IMR-90 (cell line): Measurements from ENCODE around the gene HNRNPC. TPM values are rescaled to one million over a fixed set of nuclear protein-coding genes. Genes with fewer than 3 reads are reported as not detected.

ENCODE experiments used
- ATAC-seq: fragments of 200-7000 bp; cut with Tn5 transposase; 2 replicates; pipeline ENCODE4 v1.9.1; 2020; ENCODE audit warnings: low read depth, mild to moderate bottlenecking, moderate library complexity
- BruUV-seq: library from RNA; stranded (reverse); fragments of 400-500 nt; replicated peaks from 2 replicates; lab custom pipeline; 2021; lab: Mats Ljungman, UMichigan
- CTCF ChIA-PET: fragments of 300-600 bp; formaldehyde crosslinking; extraction: SDS; loops from one replicate; lab custom pipeline; 2021; ENCODE audit warnings: antibody characterized with exemption; lab: Yijun Ruan, JAX
- POLR2A ChIA-PET: fragments of 300-600 bp; sonication (Branson Sonifier 250); formaldehyde crosslinking; loops from one replicate; lab custom pipeline; 2022; ENCODE audit warnings: antibody characterized with exemption; ENCODE audit not compliant: unreplicated experiment; lab: Charles Lee
- DNase-seq: peaks from one replicate; pipeline ENCODE4 v3.0.0; 2013
- H2AFZ ChIP-seq: replicated peaks from 2 replicates; pipeline ENCODE3; 2013; ENCODE audit warnings: low read length, mild to moderate bottlenecking; ENCODE audit not compliant: poor library complexity
- H2AK5ac ChIP-seq: 2 replicates; pipeline ENCODE4 v1.6.1; 2013; ENCODE audit warnings: low read depth, low read length, inconsistent platforms
- H2AK9ac ChIP-seq: replicated peaks from 2 replicates; pipeline ENCODE3; 2013; ENCODE audit warnings: mild to moderate bottlenecking, low read depth, low read length, moderate library complexity; ENCODE audit not compliant: poor library complexity
- H2BK120ac ChIP-seq: 2 replicates; pipeline ENCODE4 v1.6.1; 2013; ENCODE audit warnings: low read depth, low read length, inconsistent platforms
- H2BK15ac ChIP-seq: 3 replicates; pipeline ENCODE4 v1.6.1; 2013; ENCODE audit warnings: low read depth, low read length, inconsistent platforms
- H2BK20ac ChIP-seq: 2 replicates; pipeline ENCODE4 v1.6.1; 2013; ENCODE audit warnings: low read depth, mild to moderate bottlenecking, inconsistent platforms, low read length, moderate library complexity
- H2BK5ac ChIP-seq: 2 replicates; pipeline ENCODE4 v1.6.1; 2013; ENCODE audit warnings: mild to moderate bottlenecking, low read depth, low read length, inconsistent platforms; ENCODE audit not compliant: poor library complexity, severe bottlenecking
- H3K14ac ChIP-seq: replicated peaks from 2 replicates; pipeline ENCODE4 v1.6.1; 2013; ENCODE audit warnings: low read depth, low read length, inconsistent platforms
- H3K18ac ChIP-seq: 2 replicates; pipeline ENCODE4 v1.6.1; 2013; ENCODE audit warnings: low read depth, low read length, control low read depth
- H3K23ac ChIP-seq: 2 replicates; pipeline ENCODE4 v1.6.1; 2013; ENCODE audit warnings: low read depth, low read length, inconsistent platforms
- H3K27ac ChIP-seq: 2 replicates; pipeline ENCODE4 v1.5.1; 2013; ENCODE audit warnings: mild to moderate bottlenecking, control low read depth, low read length; ENCODE audit not compliant: insufficient read depth
- H3K27me3 ChIP-seq: 2 replicates; pipeline ENCODE4 v1.6.1; 2013; ENCODE audit warnings: low read length; ENCODE audit not compliant: control insufficient read depth, insufficient read depth
- H3K36me3 ChIP-seq: 2 replicates; pipeline ENCODE4 v1.6.1; 2013; ENCODE audit warnings: low read length, mixed read lengths; ENCODE audit not compliant: control insufficient read depth, insufficient read depth
- H3K4ac ChIP-seq: 2 replicates; pipeline ENCODE4 v1.6.1; 2013; ENCODE audit warnings: low read depth, low read length, inconsistent platforms
- H3K4me1 ChIP-seq: 2 replicates; pipeline ENCODE4 v1.6.1; 2013; ENCODE audit warnings: low read length, mixed read lengths; ENCODE audit not compliant: control insufficient read depth, insufficient read depth
- H3K4me2 ChIP-seq: 2 replicates; pipeline ENCODE4 v1.6.1; 2013; ENCODE audit warnings: low read depth, mild to moderate bottlenecking, control low read depth, low read length, moderate library complexity
- H3K4me3 ChIP-seq: 2 replicates; pipeline ENCODE4 v1.5.1; 2013; ENCODE audit warnings: low read depth, mild to moderate bottlenecking, control low read depth, low read length, moderate library complexity; ENCODE audit not compliant: insufficient read depth
- H3K56ac ChIP-seq: 2 replicates; pipeline ENCODE4 v1.6.1; 2013; ENCODE audit warnings: low read length, inconsistent platforms; ENCODE audit not compliant: insufficient read depth; ENCODE audit errors: extremely low read depth
- H3K79me1 ChIP-seq, 2 experiments: 2 replicates each; pipeline ENCODE4 v1.6.1; 2013; ENCODE audit warnings: low read length in 2 of 2, inconsistent platforms in 1 of 2, low read depth in 1 of 2
- H3K9ac ChIP-seq: 2 replicates; pipeline ENCODE4 v1.6.1; 2013; ENCODE audit warnings: low read depth, low read length, control low read depth
- H3K9me1 ChIP-seq: 2 replicates; pipeline ENCODE4 v1.6.1; 2013; ENCODE audit warnings: low read length, inconsistent platforms; ENCODE audit not compliant: insufficient read depth
- H3K9me3 ChIP-seq: 2 replicates; pipeline ENCODE4 v1.6.1; 2013; ENCODE audit warnings: low read length; ENCODE audit not compliant: control insufficient read depth, insufficient read depth
- H4K20me1 ChIP-seq: 2 replicates; pipeline ENCODE4 v1.6.1; 2013; ENCODE audit warnings: low read length, inconsistent platforms; ENCODE audit not compliant: insufficient read depth
- H4K5ac ChIP-seq: 2 replicates; pipeline ENCODE4 v1.6.1; 2013; ENCODE audit warnings: mild to moderate bottlenecking, low read depth, low read length, control low read depth
- H4K8ac ChIP-seq, 2 experiments: 2 replicates each; pipeline ENCODE4 v1.6.1; 2013; ENCODE audit warnings: low read depth in 2 of 2, low read length in 2 of 2, control low read depth in 1 of 2, inconsistent platforms in 1 of 2
- H4K91ac ChIP-seq: 2 replicates; pipeline ENCODE4 v1.6.1; 2013; ENCODE audit warnings: low read depth, low read length, inconsistent platforms; ENCODE audit not compliant: insufficient read depth
- BHLHE40 ChIP-seq: fragments of 150-350 bp; IDR thresholded peaks from 2 replicates; pipeline ENCODE4 v1.6.1; 2016; ENCODE audit warnings: mild to moderate bottlenecking, low read depth, low read length
- CEBPB ChIP-seq: IDR thresholded peaks from 2 replicates; pipeline ENCODE4 v1.6.1; 2012; ENCODE audit warnings: low read depth, low read length, improper control_type of control experiment
- ELK1 ChIP-seq: fragments of 150-350 bp; IDR thresholded peaks from 2 replicates; pipeline ENCODE4 v1.6.1; 2016; ENCODE audit warnings: low read depth, mild to moderate bottlenecking, low read length, moderate library complexity, borderline replicate concordance
- FOS ChIP-seq: fragments of 150-350 bp; IDR thresholded peaks from 2 replicates; pipeline ENCODE4 v1.6.1; 2016; ENCODE audit warnings: low read depth, low read length
- MAFK ChIP-seq: IDR thresholded peaks from 2 replicates; pipeline ENCODE4 v1.6.1; 2012; ENCODE audit warnings: low read depth, low read length, improper control_type of control experiment
- MAZ ChIP-seq: IDR thresholded peaks from 2 replicates; pipeline ENCODE4 v1.6.1; 2012; ENCODE audit warnings: low read depth, mild to moderate bottlenecking, low read length, improper control_type of control experiment, moderate library complexity, borderline replicate concordance
- MXI1 ChIP-seq: IDR thresholded peaks from 2 replicates; pipeline ENCODE4 v1.6.1; 2012; ENCODE audit warnings: low read depth, mild to moderate bottlenecking, low read length, moderate library complexity, borderline replicate concordance
- POLR2A ChIP-seq: IDR thresholded peaks from 2 replicates; pipeline ENCODE4 v1.6.1; 2012; ENCODE audit warnings: mild to moderate bottlenecking, low read depth, low read length
- SMC3 ChIP-seq: fragments of 150-350 bp; IDR thresholded peaks from 2 replicates; pipeline ENCODE4 v1.6.1; 2016; ENCODE audit warnings: low read depth, mild to moderate bottlenecking, antibody characterized with exemption, low read length, moderate library complexity
- WGBS, 2 experiments: methylation state at CpG; one replicate each; pipeline versions ENCODE4 v1.1.5 to v1.1.7; 2013; ENCODE audit warnings: missing lambda C conversion rate in 2 of 2; ENCODE audit not compliant: insufficient read length in 1 of 2; ENCODE audit errors: extremely low coverage in 2 of 2; 5-methylcytosine and 5-hydroxymethylcytosine counted together
- dilution Hi-C: fragments of 300-500 bp; cut with HindIII; formaldehyde crosslinking; loops from one replicate; pipeline ENCODE4 v1.14.3; 2018; ENCODE audit warnings: low sequenced_read_pairs; ENCODE audit not compliant: unreplicated experiment
- in situ Hi-C: fragments of 300-500 bp; cut with MboI; formaldehyde crosslinking; loops from 3 replicates; pipeline ENCODE4 v1.14.3; 2019; ENCODE audit warnings: low sequenced_read_pairs, inconsistent platforms, mixed read lengths
- intact Hi-C: fragments of 100-400 bp; cut with micrococcal nuclease; formaldehyde crosslinking; loops from 2 replicates; pipeline ENCODE4 v1.10.0; 2022
- polyA plus RNA-seq, 3 experiments: library from polyadenylated mRNA; depleted of rRNA; stranded (reverse); fragments of >200 nt; gene quantifications; 2 replicates each; pipeline ENCODE4 v1.2.3, GENCODE V29; 2012; ENCODE audit warnings: low replicate concordance in 1 of 3
- total RNA-seq: library from RNA; depleted of rRNA; stranded (reverse); fragments of >200 nt; gene quantifications from 2 replicates; pipeline ENCODE4 v1.2.3, GENCODE V29; 2012
- TF ChIP-seq, protein P1 (sequence below): conservative IDR thresholded peaks from 2 replicates; pipeline ENCODE4 v1.5.1; 2012; ENCODE audit warnings: mild to moderate bottlenecking, low read depth, low read length, improper control_type of control experiment

Gene HNRNPC
- total and polyA plus RNA-seq, 2 of the 4 experiments (the other 2 are of a cell fraction) = 308 to 615 TPM

GRCh38 chr14:21311614-21312013 lies 42.4 kb upstream of the HNRNPC start:
- Histone ChIP-seq H3K18ac (no peak overlapping the region), H4K91ac (no peak overlapping the region), H2AFZ (no peak overlapping the region), H3K4me2 (no peak overlapping the region), H3K9me3 (no peaks in the 10 kb centered on the region), H3K56ac (no peak overlapping the region), H3K23ac (no peak overlapping the region), H2BK120ac (no peak overlapping the region), H4K5ac (no peak overlapping the region), H2BK15ac (no peak overlapping the region), H3K9ac (no peak overlapping the region), H2BK20ac (no peak overlapping the region), H4K20me1 (no peaks in the 10 kb centered on the region), H3K4me1 (no peaks in the 10 kb centered on the region), H3K27me3 (peaks cover 25% of the 10 kb centered on the region), H3K14ac (no peak overlapping the region), H3K36me3 (no peaks in the 10 kb centered on the region), H3K4ac (no peak overlapping the region), H2AK9ac (no peak overlapping the region), H4K8ac (no peak overlapping the region), H2AK5ac (no peak overlapping the region), H3K4me3 (no peak overlapping the region), H3K79me1 (no peaks in the 10 kb centered on the region), H3K9me1 (no peaks in the 10 kb centered on the region), H3K27ac (no peak overlapping the region), H2BK5ac (no peak overlapping the region)
- 100% methylated on average over 1 of the region's 2 CpGs; no CpG with 5 or more reads in 1 of the 2 experiments for WGBS, 2 experiments
- ChIA-PET CTCF (interaction anchor here (0.7 kb wide), 1 partner anchor 20 kb away, joined by 3 read pairs; no protein-coding TSS in a partner anchor), POLR2A (no interaction called here)
- BruUV-seq = no TSS peak
- dilution Hi-C loops (no loop called here), intact Hi-C loops (no loop called here), in situ Hi-C loops (no loop called here)
- TF ChIP-seq MAFK (no peak), BHLHE40 (no peak), CEBPB (no peak), MXI1 (no peak), FOS (no peak), MAZ (no peak), POLR2A (no peak), ELK1 (no peak), SMC3 (no peak)
- TF ChIP-seq, protein P1, sequence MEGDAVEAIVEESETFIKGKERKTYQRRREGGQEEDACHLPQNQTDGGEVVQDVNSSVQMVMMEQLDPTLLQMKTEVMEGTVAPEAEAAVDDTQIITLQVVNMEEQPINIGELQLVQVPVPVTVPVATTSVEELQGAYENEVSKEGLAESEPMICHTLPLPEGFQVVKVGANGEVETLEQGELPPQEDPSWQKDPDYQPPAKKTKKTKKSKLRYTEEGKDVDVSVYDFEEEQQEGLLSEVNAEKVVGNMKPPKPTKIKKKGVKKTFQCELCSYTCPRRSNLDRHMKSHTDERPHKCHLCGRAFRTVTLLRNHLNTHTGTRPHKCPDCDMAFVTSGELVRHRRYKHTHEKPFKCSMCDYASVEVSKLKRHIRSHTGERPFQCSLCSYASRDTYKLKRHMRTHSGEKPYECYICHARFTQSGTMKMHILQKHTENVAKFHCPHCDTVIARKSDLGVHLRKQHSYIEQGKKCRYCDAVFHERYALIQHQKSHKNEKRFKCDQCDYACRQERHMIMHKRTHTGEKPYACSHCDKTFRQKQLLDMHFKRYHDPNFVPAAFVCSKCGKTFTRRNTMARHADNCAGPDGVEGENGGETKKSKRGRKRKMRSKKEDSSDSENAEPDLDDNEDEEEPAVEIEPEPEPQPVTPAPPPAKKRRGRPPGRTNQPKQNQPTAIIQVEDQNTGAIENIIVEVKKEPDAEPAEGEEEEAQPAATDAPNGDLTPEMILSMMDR = no peak
- no peak for ATAC-seq
- DNase-seq = no peak
